Fibroblast of mammary gland (primary cell): Measurements from ENCODE around the gene ZDHHC7.

Source experiments
- DNase-seq: peaks from one replicate; pipeline ENCODE4 v3.0.0-alpha.2; 2010; ENCODE audit warnings: low read depth
- H3K4me3 ChIP-seq: 2 replicates; pipeline ENCODE4 v1.5.1; 2011; ENCODE audit warnings: low read depth, mild to moderate bottlenecking, low read length, moderate library complexity; ENCODE audit not compliant: control insufficient read depth
- CTCF ChIP-seq: conservative IDR thresholded peaks from 2 replicates; pipeline ENCODE4 v1.5.1; 2011; ENCODE audit warnings: low read depth, low read length, inconsistent platforms; ENCODE audit not compliant: control insufficient read depth, insufficient read depth

ZDHHC7 gene

GRCh38 chr16:85010931-85011845 lies at the start of gene ZDHHC7:
Gene ZDHHC7, minus strand, starts transcription at chr16:85011535. Its CDS starts 20,917 bp downstream, at chr16:84990618.
- peak; percentile 83 for DNase-seq
- H3K4me3 ChIP-seq: peak within 1 kb of the TSS; percentile 79
- no peak for TF ChIP-seq CTCF

- H3K4me3 ChIP-seq: no peak overlapping the region
- TF ChIP-seq CTCF: no peak
- no peak for DNase-seq
These were observed 47.6 kb upstream of the ZDHHC7 start for GRCh38 chr16:85058909-85059308.

GRCh38 chr16:85057948-85058347 lies 46.6 kb upstream of the ZDHHC7 start:
- H3K4me3 ChIP-seq: no peak overlapping the region
- no peak for TF ChIP-seq CTCF
- DNase-seq: no peak

GRCh38 chr16:85057212-85057889 lies 46.0 kb upstream of the ZDHHC7 start:
- H3K4me3 ChIP-seq: no peak overlapping the region
- no peak for DNase-seq
- TF ChIP-seq CTCF: no peak

GRCh38 chr16:85056211-85056748 lies 44.9 kb upstream of the ZDHHC7 start:
- TF ChIP-seq CTCF: peak; percentile 45
- peak; percentile 23 for DNase-seq
- no peak overlapping the region for H3K4me3 ChIP-seq

- peak; percentile 64 for DNase-seq
- peak overlapping the region; percentile 6 for H3K4me3 ChIP-seq
- no peak for TF ChIP-seq CTCF
These were observed 44.3 kb upstream of the ZDHHC7 start for GRCh38 chr16:85055493-85056210.
